ENCODE measurements around the gene PTX4. TPM values are rescaled to one million over a fixed set of nuclear protein-coding genes. Genes with fewer than 3 reads are reported as not detected.

PTX4 gene, protein sequence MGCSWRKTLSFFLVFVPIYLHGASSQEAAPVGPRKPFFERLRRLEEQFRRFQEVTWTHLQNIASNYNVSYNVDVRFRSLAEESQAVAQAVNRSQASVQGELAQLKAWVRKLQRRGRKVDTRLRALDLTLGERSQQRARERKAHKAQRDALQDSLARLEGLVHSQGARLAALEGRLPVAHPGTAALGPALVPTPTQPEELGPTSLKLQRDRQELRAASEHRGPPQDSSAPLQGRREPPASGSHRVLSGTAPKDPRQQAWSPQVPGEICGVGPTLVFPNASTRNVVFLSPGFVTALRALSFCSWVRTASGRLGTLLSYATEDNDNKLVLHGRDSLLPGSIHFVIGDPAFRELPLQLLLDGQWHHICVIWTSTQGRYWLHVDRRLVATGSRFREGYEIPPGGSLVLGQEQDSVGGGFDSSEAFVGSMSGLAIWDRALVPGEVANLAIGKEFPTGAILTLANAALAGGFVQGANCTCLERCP
- total RNA-seq (2022; extraction: Qiagen RNA extraction; ENCODE audit: low read depth): 0.14 TPM in 1 of 5 replicates, not detected in the others

DNA sequence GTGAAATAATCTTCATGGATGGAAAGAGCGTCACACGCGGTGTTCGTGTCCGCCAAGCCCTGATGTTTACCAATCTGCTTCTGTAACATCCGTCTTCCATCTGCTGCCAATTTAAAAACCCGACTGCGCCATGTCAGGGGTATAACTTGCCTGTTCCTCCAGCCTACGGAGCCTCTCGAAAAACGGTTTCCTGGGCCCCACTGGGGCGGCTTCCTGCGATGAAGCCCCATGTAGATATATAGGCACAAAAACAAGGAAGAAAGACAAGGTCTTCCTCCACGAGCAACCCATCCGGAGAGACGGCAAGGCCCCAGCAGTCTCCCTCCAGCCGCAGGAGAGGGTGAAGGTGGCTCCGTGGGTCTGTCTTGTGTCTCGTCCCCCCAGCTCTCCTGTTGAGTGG, at the start of gene PTX4:
Gene PTX4 (minus strand): TSS at position 326 of the 400 bp plus-strand sequence. CDS start 35 bp downstream, at position 291.

DNA sequence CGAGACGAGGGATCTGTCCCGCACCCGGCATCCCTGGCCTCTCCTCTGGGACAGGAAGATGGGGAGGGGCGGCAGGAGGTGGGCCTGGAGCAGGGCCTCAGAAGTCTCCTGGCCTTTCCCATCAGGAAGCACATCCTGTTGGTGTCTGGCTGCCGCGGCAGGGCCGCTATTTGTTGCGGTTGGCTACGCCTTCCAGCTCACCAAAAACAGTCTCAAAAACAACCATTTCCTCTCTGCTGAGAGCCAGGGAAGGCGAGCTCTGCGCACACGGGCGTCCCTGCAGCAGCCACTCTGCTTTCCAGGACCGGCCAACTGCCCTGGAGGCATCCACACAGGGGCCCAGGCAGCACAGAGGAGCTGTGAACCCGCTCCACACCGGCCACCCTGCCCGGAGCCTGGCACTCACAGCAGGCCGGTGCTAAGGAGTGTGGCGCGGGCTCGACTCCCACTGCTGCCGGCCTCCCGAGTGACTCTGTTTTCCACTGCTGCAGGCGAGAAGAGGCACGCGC, 44.8 kb upstream of the PTX4 start, which contains the start of gene TMEM204:
Gene TMEM204 (plus strand): TSS at position 224 of the 509 bp plus-strand sequence. CDS start 610 bp downstream, outside the sequence.

GRCh38 chr16:1492923-1493745, 4.4 kb upstream of the PTX4 start, which contains the start of gene TELO2:
TELO2 (plus strand) TSS chr16:1493360; CDS start chr16:1494282, 922 bp downstream.

DNA sequence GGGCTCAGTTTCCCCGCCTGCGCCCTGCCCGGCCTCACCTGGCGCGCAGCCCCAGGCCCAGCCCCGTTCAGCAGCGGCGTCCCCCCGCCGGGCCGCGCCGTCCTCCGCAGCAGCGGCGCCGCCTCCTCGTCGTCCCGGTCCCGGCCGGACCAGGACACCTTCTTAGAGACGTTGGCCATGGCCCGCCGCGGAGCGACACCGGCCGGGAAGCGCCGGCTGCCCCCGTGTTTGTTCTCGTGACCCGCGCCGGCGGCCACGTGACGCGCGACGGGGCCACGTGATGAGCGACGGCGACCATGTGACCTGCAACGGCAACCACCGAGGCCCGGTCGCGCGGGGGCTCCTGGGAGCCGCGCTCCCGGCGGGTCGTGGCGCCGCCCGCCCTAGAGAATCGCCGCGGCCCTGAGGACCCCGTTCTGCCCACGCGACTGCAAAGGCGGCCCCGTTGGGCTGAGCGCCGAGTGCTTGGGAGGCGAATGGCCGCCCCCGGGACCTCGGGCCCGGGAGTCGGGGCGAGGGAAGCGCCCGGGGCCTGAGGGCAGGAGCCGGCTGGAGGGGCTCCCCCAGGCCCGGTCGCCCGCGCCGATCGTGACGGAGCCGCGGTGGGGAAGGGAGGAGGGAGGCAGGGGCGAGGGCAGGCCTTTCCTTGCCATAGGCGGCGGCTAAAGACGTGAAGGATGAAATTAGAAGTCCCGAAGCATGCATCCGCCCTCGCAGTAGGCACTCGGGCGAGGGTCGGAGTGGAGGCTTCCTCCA, 13.8 kb downstream of the PTX4 start, which contains the start of gene CLCN7:
Gene CLCN7 (minus strand): TSS at position 233 of the 756 bp plus-strand sequence. CDS start 54 bp downstream, at position 179.

GRCh38 chr16:1443980-1444729, 44.6 kb downstream of the PTX4 start, which contains the start of gene CCDC154:
CCDC154 (minus strand) TSS chr16:1444556; CDS start chr16:1444322, 234 bp downstream.

Other genes with a start within 250 kb of the PTX4 start
- gene TPSAB1, start 248.2 kb downstream of the PTX4 start, total RNA-seq (2022; extraction: Qiagen RNA extraction; ENCODE audit: low read depth): not detected in 5 replicates
- gene TPSD1, start 232.9 kb downstream of the PTX4 start, total RNA-seq (2022; extraction: Qiagen RNA extraction; ENCODE audit: low read depth): not detected in 5 replicates
- 154 to 260 TPM (median 165 TPM) in 5 replicates for gene UBE2I, start 179.3 kb downstream of the PTX4 start, total RNA-seq (2022; extraction: Qiagen RNA extraction; ENCODE audit: low read depth)
- gene BAIAP3, start 155.3 kb downstream of the PTX4 start, total RNA-seq (2022; extraction: Qiagen RNA extraction; ENCODE audit: low read depth): 0.65 to 1.8 TPM (median 1.3 TPM) in 5 replicates
- 45.6 to 104 TPM (median 97.7 TPM) in 5 replicates for gene TSR3, start 137.1 kb downstream of the PTX4 start, total RNA-seq (2022; extraction: Qiagen RNA extraction; ENCODE audit: low read depth)
- 20.0 to 35.9 TPM (median 34.1 TPM) in 5 replicates for gene GNPTG, start 137.0 kb downstream of the PTX4 start, total RNA-seq (2022; extraction: Qiagen RNA extraction; ENCODE audit: low read depth)
- gene UNKL, start 74.2 kb downstream of the PTX4 start, total RNA-seq (2022; extraction: Qiagen RNA extraction; ENCODE audit: low read depth): 19.8 to 40.8 TPM (median 36.0 TPM) in 5 replicates
- 28.4 to 36.8 TPM (median 32.4 TPM) in 5 replicates for gene UQCC4, start 68.2 kb downstream of the PTX4 start, total RNA-seq (2022; extraction: Qiagen RNA extraction; ENCODE audit: low read depth)
- not detected in 5 replicates for gene PERCC1, start 57.9 kb downstream of the PTX4 start, total RNA-seq (2022; extraction: Qiagen RNA extraction; ENCODE audit: low read depth)
- 0.31 to 0.55 TPM (median 0.34 TPM) in 3 of 5 replicates, not detected in the others for gene CCDC154, start 44.4 kb downstream of the PTX4 start, total RNA-seq (2022; extraction: Qiagen RNA extraction; ENCODE audit: low read depth)
- 36.2 to 82.8 TPM (median 80.0 TPM) in 5 replicates for gene CLCN7, start 13.9 kb downstream of the PTX4 start, total RNA-seq (2022; extraction: Qiagen RNA extraction; ENCODE audit: low read depth)
- 17.9 to 47.6 TPM (median 40.5 TPM) in 5 replicates for gene TELO2, start 4.4 kb upstream of the PTX4 start, total RNA-seq (2022; extraction: Qiagen RNA extraction; ENCODE audit: low read depth)
- not detected in 5 replicates for gene TMEM204, start 44.7 kb upstream of the PTX4 start, total RNA-seq (2022; extraction: Qiagen RNA extraction; ENCODE audit: low read depth)
- gene IFT140, start 123.1 kb upstream of the PTX4 start, total RNA-seq (2022; extraction: Qiagen RNA extraction; ENCODE audit: low read depth): 8.1 to 11.2 TPM (median 9.7 TPM) in 5 replicates
- gene CRAMP1, start 123.4 kb upstream of the PTX4 start, total RNA-seq (2022; extraction: Qiagen RNA extraction; ENCODE audit: low read depth): 12.4 to 19.1 TPM (median 16.7 TPM) in 5 replicates
- gene JPT2, start 189.3 kb upstream of the PTX4 start, total RNA-seq (2022; extraction: Qiagen RNA extraction; ENCODE audit: low read depth): 168 to 242 TPM (median 184 TPM) in 5 replicates
- gene MAPK8IP3, start 217.3 kb upstream of the PTX4 start, total RNA-seq (2022; extraction: Qiagen RNA extraction; ENCODE audit: low read depth): 20.2 to 72.3 TPM (median 60.7 TPM) in 5 replicates